ENCODE measurements around the gene SUPT20H. TPM values are rescaled to one million over a fixed set of nuclear protein-coding genes. Genes with fewer than 3 reads are reported as not detected.

SUPT20H gene
- total RNA-seq, 1 experiment from 2014 or later, result 77.5 TPM

GRCh38 chr13:36975172-36975571 is 84.3 kb downstream of the SUPT20H start:
- H3K36me3 ChIP-seq (ENCODE audit: control insufficient read depth, insufficient read depth, low read length), result peaks cover 4% of the 10 kb centered on the region
- intact Hi-C loops (cut with micrococcal nuclease; ENCODE audit: unreplicated experiment), result no loop called here
- H3K27me3 ChIP-seq (replicated peaks; ENCODE audit: control insufficient read depth, insufficient read depth, low read length), result no peaks in the 10 kb centered on the region
- no TSS peak for BruUV-seq (replicated peaks)
- DNase-seq, result no peak
- no peak overlapping the region for H3K4me3 Mint-ChIP-seq (ENCODE audit: unreplicated experiment)
- no peaks in the 10 kb centered on the region for H3K9me3 ChIP-seq
- no peaks in the 10 kb centered on the region for H3K27me3 Mint-ChIP-seq (ENCODE audit: insufficient read depth, unreplicated experiment)
- no peaks in the 10 kb centered on the region for H3K4me1 Mint-ChIP-seq (ENCODE audit: low read depth, unreplicated experiment)
- POLR2A ChIA-PET, result no interaction called here
- peaks cover 58% of the 10 kb centered on the region for H3K36me3 Mint-ChIP-seq (ENCODE audit: insufficient read depth, unreplicated experiment)
- TF ChIP-seq, protein P1, sequence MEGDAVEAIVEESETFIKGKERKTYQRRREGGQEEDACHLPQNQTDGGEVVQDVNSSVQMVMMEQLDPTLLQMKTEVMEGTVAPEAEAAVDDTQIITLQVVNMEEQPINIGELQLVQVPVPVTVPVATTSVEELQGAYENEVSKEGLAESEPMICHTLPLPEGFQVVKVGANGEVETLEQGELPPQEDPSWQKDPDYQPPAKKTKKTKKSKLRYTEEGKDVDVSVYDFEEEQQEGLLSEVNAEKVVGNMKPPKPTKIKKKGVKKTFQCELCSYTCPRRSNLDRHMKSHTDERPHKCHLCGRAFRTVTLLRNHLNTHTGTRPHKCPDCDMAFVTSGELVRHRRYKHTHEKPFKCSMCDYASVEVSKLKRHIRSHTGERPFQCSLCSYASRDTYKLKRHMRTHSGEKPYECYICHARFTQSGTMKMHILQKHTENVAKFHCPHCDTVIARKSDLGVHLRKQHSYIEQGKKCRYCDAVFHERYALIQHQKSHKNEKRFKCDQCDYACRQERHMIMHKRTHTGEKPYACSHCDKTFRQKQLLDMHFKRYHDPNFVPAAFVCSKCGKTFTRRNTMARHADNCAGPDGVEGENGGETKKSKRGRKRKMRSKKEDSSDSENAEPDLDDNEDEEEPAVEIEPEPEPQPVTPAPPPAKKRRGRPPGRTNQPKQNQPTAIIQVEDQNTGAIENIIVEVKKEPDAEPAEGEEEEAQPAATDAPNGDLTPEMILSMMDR (IDR thresholded peaks at IDR 0.05; ENCODE audit: insufficient read depth in 1 of 2, low read depth in 1 of 2, low read length in 1 of 2, severe bottlenecking in 1 of 2, unreplicated experiment in 1 of 2), result no peak
- CTCF ChIA-PET, result interaction anchor here (1.0 kb wide), 1 partner anchor 123 kb away, joined by 3 read pairs; no protein-coding TSS in a partner anchor
- no peaks in the 10 kb centered on the region for H3K9me3 Mint-ChIP-seq (ENCODE audit: unreplicated experiment)
- no peaks in the 10 kb centered on the region for H3K4me1 ChIP-seq
- no peak overlapping the region for H3K27ac Mint-ChIP-seq (ENCODE audit: unreplicated experiment)
- no peak overlapping the region for H3K4me3 ChIP-seq (ENCODE audit: low read depth, low read length)

DNA sequence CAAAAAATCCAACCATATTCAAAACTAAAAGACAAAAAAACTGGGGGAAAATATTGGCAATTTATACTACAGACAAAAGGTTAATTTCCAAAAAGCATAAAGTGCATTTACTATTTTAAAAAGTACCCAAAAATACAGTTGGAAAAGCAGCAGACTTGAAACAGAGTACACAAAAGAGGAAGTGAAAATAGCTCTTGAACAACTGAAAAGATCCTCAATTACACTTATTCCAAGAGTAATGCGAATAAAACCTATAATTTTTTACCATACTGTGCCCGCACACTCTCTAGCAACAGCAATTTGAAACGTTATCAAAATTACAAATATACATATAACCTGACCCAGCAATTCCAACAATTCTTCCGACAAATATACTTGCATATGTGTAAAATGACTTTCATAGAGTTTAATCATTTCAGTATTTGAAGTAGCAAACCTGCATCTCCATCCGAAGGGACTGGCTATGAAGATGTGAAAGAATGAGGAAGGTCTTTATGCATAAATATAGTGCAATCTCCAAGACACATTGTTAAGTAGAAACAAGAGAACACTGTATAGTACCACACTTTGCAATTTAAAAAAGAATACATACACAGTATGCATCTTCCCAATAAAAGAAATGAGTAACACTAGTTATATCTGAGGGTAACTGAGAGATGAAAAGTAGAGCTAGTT is 85.7 kb downstream of the SUPT20H start:
- Histone ChIP-seq H3K4me3 (ENCODE audit: low read depth, low read length) (no peak overlapping the region), H3K4me1 (no peaks in the 10 kb centered on the region), H3K27me3 (replicated peaks; ENCODE audit: control insufficient read depth, insufficient read depth, low read length) (no peaks in the 10 kb centered on the region), H3K36me3 (ENCODE audit: control insufficient read depth, insufficient read depth, low read length) (peaks cover 2% of the 10 kb centered on the region; the same call in 1 of the 2 replicates), H3K9me3 (no peaks in the 10 kb centered on the region)
- intact Hi-C loops (cut with micrococcal nuclease; ENCODE audit: unreplicated experiment), result no loop called here
- Mint-ChIP-seq H3K36me3 (ENCODE audit: insufficient read depth, unreplicated experiment) (peaks cover 59% of the 10 kb centered on the region), H3K27ac (ENCODE audit: unreplicated experiment) (no peak overlapping the region), H3K9me3 (ENCODE audit: unreplicated experiment) (no peaks in the 10 kb centered on the region), H3K4me3 (ENCODE audit: unreplicated experiment) (no peak overlapping the region), H3K27me3 (ENCODE audit: insufficient read depth, unreplicated experiment) (no peaks in the 10 kb centered on the region), H3K4me1 (ENCODE audit: low read depth, unreplicated experiment) (no peaks in the 10 kb centered on the region)
- CTCF ChIA-PET, result no interaction called here
- no peak for DNase-seq
- BruUV-seq (replicated peaks), result no TSS peak
- POLR2A ChIA-PET, result no interaction called here
- TF ChIP-seq, protein P1 (IDR thresholded peaks at IDR 0.05; ENCODE audit: insufficient read depth in 1 of 2, low read depth in 1 of 2, low read length in 1 of 2, severe bottlenecking in 1 of 2, unreplicated experiment in 1 of 2), result no peak

- TF ChIP-seq, protein P1 (IDR thresholded peaks at IDR 0.05; ENCODE audit: insufficient read depth in 1 of 2, low read depth in 1 of 2, low read length in 1 of 2, severe bottlenecking in 1 of 2, unreplicated experiment in 1 of 2), result no peak
- H3K36me3 ChIP-seq (ENCODE audit: control insufficient read depth, insufficient read depth, low read length), result peaks cover 2% of the 10 kb centered on the region; the same call in 1 of the 2 replicates
- Mint-ChIP-seq H3K9me3 (ENCODE audit: unreplicated experiment) (no peaks in the 10 kb centered on the region), H3K36me3 (ENCODE audit: insufficient read depth, unreplicated experiment) (peaks cover 60% of the 10 kb centered on the region), H3K27me3 (ENCODE audit: insufficient read depth, unreplicated experiment) (no peaks in the 10 kb centered on the region), H3K4me3 (ENCODE audit: unreplicated experiment) (no peak overlapping the region), H3K27ac (ENCODE audit: unreplicated experiment) (no peak overlapping the region), H3K4me1 (ENCODE audit: low read depth, unreplicated experiment) (no peaks in the 10 kb centered on the region)
- ChIA-PET CTCF (no interaction called here), POLR2A (no interaction called here)
- no peaks in the 10 kb centered on the region for H3K4me1 ChIP-seq
- H3K27me3 ChIP-seq (replicated peaks; ENCODE audit: control insufficient read depth, insufficient read depth, low read length), result no peaks in the 10 kb centered on the region
- H3K9me3 ChIP-seq, result no peaks in the 10 kb centered on the region
- BruUV-seq (replicated peaks), result no TSS peak
- intact Hi-C loops (cut with micrococcal nuclease; ENCODE audit: unreplicated experiment), result no loop called here
- DNase-seq, result no peak
- no peak overlapping the region for H3K4me3 ChIP-seq (ENCODE audit: low read depth, low read length)
Measured at GRCh38 chr13:36973009-36973408, 86.5 kb downstream of the SUPT20H start.

Data from Caco-2 (cell line).